Activated CD4-positive, alpha-beta T cell treated with anti-CD3 and anti-CD28 coated beads, Interleukin-2, amount 10 ng/mL, durations not matched to agents 24 days and 14 days (primary cell): ENCODE measurements around the gene CELF2. TPM values are rescaled to one million over a fixed set of nuclear protein-coding genes. Genes with fewer than 3 reads are reported as not detected.

ENCODE experiments used
- DNase-seq: peaks from one replicate; pipeline ENCODE4 v3.0.0; 2022
- H3K27ac Mint-ChIP-seq: one replicate; pipeline ENCODE4 v1.8.0; 2022; ENCODE audit warnings: mild to moderate bottlenecking, mixed read lengths
- H3K27me3 Mint-ChIP-seq: one replicate; pipeline ENCODE4 v1.8.0; 2022; ENCODE audit warnings: mixed read lengths
- H3K36me3 Mint-ChIP-seq: one replicate; pipeline ENCODE4 v1.8.0; 2022; ENCODE audit warnings: low read depth, mild to moderate bottlenecking, mixed read lengths
- H3K4me1 Mint-ChIP-seq: one replicate; pipeline ENCODE4 v1.8.0; 2021; ENCODE audit warnings: mixed read lengths
- H3K4me3 Mint-ChIP-seq: one replicate; pipeline ENCODE4 v1.8.0; 2022; ENCODE audit warnings: mild to moderate bottlenecking, moderate library complexity, mixed read lengths
- H3K9me3 Mint-ChIP-seq: one replicate; pipeline ENCODE4 v1.8.0; 2021; ENCODE audit warnings: mixed read lengths
- intact Hi-C: fragments of 100-400 bp; cut with micrococcal nuclease; formaldehyde crosslinking; loops from one replicate; pipeline ENCODE4 v1.15.1; 2023
- total RNA-seq: library from RNA; stranded (reverse); gene quantifications from 2 replicates; pipeline ENCODE4 v1.2.3, GENCODE V29; 2022

The CELF2 gene
- total RNA-seq, 1 donor from 2014 or later: 95.5 TPM

- Mint-ChIP-seq H3K4me3 (no peak overlapping the region), H3K27me3 (peaks cover 53% of the 10 kb centered on the region), H3K36me3 (no peaks in the 10 kb centered on the region), H3K9me3 (no peaks in the 10 kb centered on the region), H3K27ac (no peak overlapping the region), H3K4me1 (peaks cover 3% of the 10 kb centered on the region)
- no peak for DNase-seq
- intact Hi-C loops: no loop called here
Observed at GRCh38 chr10:11045995-11046775, 28.5 kb downstream of the CELF2 start.

GRCh38 chr10:11046776-11047160 lies 29.1 kb downstream of the CELF2 start:
- Mint-ChIP-seq H3K27ac (no peak overlapping the region), H3K9me3 (no peaks in the 10 kb centered on the region), H3K4me1 (peaks cover 3% of the 10 kb centered on the region), H3K4me3 (no peak overlapping the region), H3K36me3 (no peaks in the 10 kb centered on the region), H3K27me3 (peaks cover 56% of the 10 kb centered on the region)
- DNase-seq: no peak
- intact Hi-C loops: no loop called here

GRCh38 chr10:11048707-11049278 lies 31.1 kb downstream of the CELF2 start:
- peaks cover 54% of the 10 kb centered on the region for H3K27me3 Mint-ChIP-seq
- intact Hi-C loops: no loop called here
- peaks cover 3% of the 10 kb centered on the region for H3K9me3 Mint-ChIP-seq
- H3K4me3 Mint-ChIP-seq: no peak overlapping the region
- DNase-seq: no peak
- peaks cover 3% of the 10 kb centered on the region for H3K4me1 Mint-ChIP-seq
- H3K27ac Mint-ChIP-seq: no peak overlapping the region
- H3K36me3 Mint-ChIP-seq: no peaks in the 10 kb centered on the region

- intact Hi-C loops: no loop called here
- no peak for DNase-seq
- Mint-ChIP-seq H3K27me3 (peaks cover 50% of the 10 kb centered on the region), H3K36me3 (no peaks in the 10 kb centered on the region), H3K27ac (no peak overlapping the region), H3K9me3 (peaks cover 3% of the 10 kb centered on the region), H3K4me3 (no peak overlapping the region), H3K4me1 (peaks cover 3% of the 10 kb centered on the region)
Observed at GRCh38 chr10:11049806-11050205, 32.1 kb downstream of the CELF2 start.

GRCh38 chr10:11050301-11051287 lies 32.9 kb downstream of the CELF2 start:
- no peaks in the 10 kb centered on the region for H3K36me3 Mint-ChIP-seq
- H3K4me3 Mint-ChIP-seq: no peak overlapping the region
- intact Hi-C loops: no loop called here
- peaks cover 50% of the 10 kb centered on the region for H3K27me3 Mint-ChIP-seq
- no peak for DNase-seq
- peaks cover 3% of the 10 kb centered on the region for H3K4me1 Mint-ChIP-seq
- peaks cover 4% of the 10 kb centered on the region for H3K9me3 Mint-ChIP-seq
- H3K27ac Mint-ChIP-seq: no peak overlapping the region

- intact Hi-C loops: no loop called here
- no peak overlapping the region for H3K4me3 Mint-ChIP-seq
Observed at GRCh38 chr10:11057018-11057417, 39.3 kb downstream of the CELF2 start.

GRCh38 chr10:11057448-11057847 lies 39.8 kb downstream of the CELF2 start:
- Mint-ChIP-seq H3K27ac (no peak overlapping the region), H3K4me3 (no peak overlapping the region), H3K4me1 (no peaks in the 10 kb centered on the region), H3K36me3 (no peaks in the 10 kb centered on the region), H3K27me3 (peaks cover 35% of the 10 kb centered on the region), H3K9me3 (peaks cover 10% of the 10 kb centered on the region)
- intact Hi-C loops: no loop called here
- DNase-seq: no peak

More at GRCh38 chr10:11057018-11057417, 39.3 kb downstream of the CELF2 start:
- no peak overlapping the region for H3K27ac Mint-ChIP-seq
- no peaks in the 10 kb centered on the region for H3K4me1 Mint-ChIP-seq
- peaks cover 10% of the 10 kb centered on the region for H3K9me3 Mint-ChIP-seq
- H3K36me3 Mint-ChIP-seq: no peaks in the 10 kb centered on the region
- H3K27me3 Mint-ChIP-seq: peaks cover 36% of the 10 kb centered on the region
- DNase-seq: no peak

GRCh38 chr10:11057994-11058393 lies 40.3 kb downstream of the CELF2 start:
- Mint-ChIP-seq H3K36me3 (no peaks in the 10 kb centered on the region), H3K27me3 (peaks cover 35% of the 10 kb centered on the region), H3K4me1 (no peaks in the 10 kb centered on the region), H3K4me3 (no peak overlapping the region), H3K9me3 (peaks cover 7% of the 10 kb centered on the region), H3K27ac (no peak overlapping the region)
- no peak for DNase-seq
- intact Hi-C loops: no loop called here

GRCh38 chr10:11058965-11059364 lies 41.3 kb downstream of the CELF2 start:
- Mint-ChIP-seq H3K27me3 (peaks cover 36% of the 10 kb centered on the region), H3K27ac (no peak overlapping the region), H3K36me3 (no peaks in the 10 kb centered on the region), H3K9me3 (peaks cover 7% of the 10 kb centered on the region), H3K4me3 (no peak overlapping the region), H3K4me1 (no peaks in the 10 kb centered on the region)
- no peak for DNase-seq
- intact Hi-C loops: no loop called here

GRCh38 chr10:11063856-11064255 lies 46.2 kb downstream of the CELF2 start:
- Mint-ChIP-seq H3K27ac (no peak overlapping the region), H3K4me3 (no peak overlapping the region), H3K9me3 (no peaks in the 10 kb centered on the region), H3K27me3 (peaks cover 49% of the 10 kb centered on the region), H3K4me1 (no peaks in the 10 kb centered on the region), H3K36me3 (no peaks in the 10 kb centered on the region)
- no peak for DNase-seq
- intact Hi-C loops: no loop called here

GRCh38 chr10:11064832-11065231 lies 47.2 kb downstream of the CELF2 start:
- intact Hi-C loops: no loop called here
- Mint-ChIP-seq H3K27me3 (peaks cover 42% of the 10 kb centered on the region), H3K27ac (no peak overlapping the region), H3K9me3 (no peaks in the 10 kb centered on the region), H3K36me3 (no peaks in the 10 kb centered on the region), H3K4me3 (no peak overlapping the region), H3K4me1 (no peaks in the 10 kb centered on the region)
- DNase-seq: no peak

- intact Hi-C loops: no loop called here
- Mint-ChIP-seq H3K27me3 (peaks cover 45% of the 10 kb centered on the region), H3K4me1 (no peaks in the 10 kb centered on the region), H3K9me3 (no peaks in the 10 kb centered on the region), H3K27ac (no peak overlapping the region), H3K36me3 (no peaks in the 10 kb centered on the region), H3K4me3 (no peak overlapping the region)
- DNase-seq: no peak
Observed at GRCh38 chr10:11065567-11065966, 47.9 kb downstream of the CELF2 start.

- intact Hi-C loops: no loop called here
- Mint-ChIP-seq H3K36me3 (no peaks in the 10 kb centered on the region), H3K27ac (no peak overlapping the region), H3K9me3 (no peaks in the 10 kb centered on the region), H3K4me1 (no peaks in the 10 kb centered on the region), H3K4me3 (no peak overlapping the region), H3K27me3 (peaks cover 42% of the 10 kb centered on the region)
- DNase-seq: no peak
Observed at GRCh38 chr10:11066520-11066919, 48.8 kb downstream of the CELF2 start.
